GM18505 (cell line): Measurements from ENCODE around the gene SNUPN.

Source experiments
- ATAC-seq: cut with Tn5 transposase; IDR thresholded peaks from one replicate; pipeline ENCODE4 v1.9.1; 2021; ENCODE audit not compliant: unreplicated experiment
- POLR2A ChIP-seq: IDR thresholded peaks from 4 replicates; pipeline ENCODE4 v1.6.1; 2011; ENCODE audit warnings: borderline replicate concordance; ENCODE audit not compliant: insufficient read depth, insufficient read length; ENCODE audit errors: extremely low read depth

Gene SNUPN

GRCh38 chr15:75648156-75649000 is 22.9 kb upstream of the SNUPN start:
- ATAC-seq: no peak
- no peak for TF ChIP-seq POLR2A

- ATAC-seq: no peak
- no peak for TF ChIP-seq POLR2A
Measured at GRCh38 chr15:75647370-75648155, 22.0 kb upstream of the SNUPN start, which contains the start of gene SNX33. Gene SNX33 (plus strand): TSS chr15:75647912. CDS start chr15:75649103, 1,191 bp downstream.

GRCh38 chr15:75646944-75647364 is 21.4 kb upstream of the SNUPN start:
- no peak for ATAC-seq
- TF ChIP-seq POLR2A: no peak

- no peak for TF ChIP-seq POLR2A
- no peak for ATAC-seq
Measured at GRCh38 chr15:75646112-75646943, 20.8 kb upstream of the SNUPN start.

- no peak for ATAC-seq
Measured at GRCh38 chr15:75644376-75644775, 18.9 kb upstream of the SNUPN start.

GRCh38 chr15:75641603-75642002 is 16.1 kb upstream of the SNUPN start:
- no peak for TF ChIP-seq POLR2A
- no peak for ATAC-seq

More at GRCh38 chr15:75644376-75644775, 18.9 kb upstream of the SNUPN start:
- no peak for TF ChIP-seq POLR2A

GRCh38 chr15:75641179-75641503 is 15.6 kb upstream of the SNUPN start:
- no peak for TF ChIP-seq POLR2A
- ATAC-seq: no peak

GRCh38 chr15:75640483-75641178 is 15.1 kb upstream of the SNUPN start:
- TF ChIP-seq POLR2A: no peak
- ATAC-seq: peak; percentile 24

- peak; percentile 99 for TF ChIP-seq POLR2A
- ATAC-seq: peak; percentile 91
Measured at GRCh38 chr15:75639709-75640482, 14.4 kb upstream of the SNUPN start, which contains the start of gene IMP3. Gene IMP3 (minus strand): TSS chr15:75640224. CDS start chr15:75640168, 56 bp downstream.

- ATAC-seq: no peak
- no peak for TF ChIP-seq POLR2A
Measured at GRCh38 chr15:75639191-75639708, 13.7 kb upstream of the SNUPN start.

- TF ChIP-seq POLR2A: no peak
- no peak for ATAC-seq
Measured at GRCh38 chr15:75637245-75638009, 11.9 kb upstream of the SNUPN start.
